Hematopoietic multipotent progenitor cell treated with erythropoietin and hydrocortisone succinate and interleukin-3 and kit ligand, for 8 days (in vitro differentiated cells): ENCODE data around the gene GPR150.

Source experiments
- DNase-seq: peaks from one replicate; pipeline ENCODE4 v3.0.0-alpha.2; 2015

Gene GPR150

DNA sequence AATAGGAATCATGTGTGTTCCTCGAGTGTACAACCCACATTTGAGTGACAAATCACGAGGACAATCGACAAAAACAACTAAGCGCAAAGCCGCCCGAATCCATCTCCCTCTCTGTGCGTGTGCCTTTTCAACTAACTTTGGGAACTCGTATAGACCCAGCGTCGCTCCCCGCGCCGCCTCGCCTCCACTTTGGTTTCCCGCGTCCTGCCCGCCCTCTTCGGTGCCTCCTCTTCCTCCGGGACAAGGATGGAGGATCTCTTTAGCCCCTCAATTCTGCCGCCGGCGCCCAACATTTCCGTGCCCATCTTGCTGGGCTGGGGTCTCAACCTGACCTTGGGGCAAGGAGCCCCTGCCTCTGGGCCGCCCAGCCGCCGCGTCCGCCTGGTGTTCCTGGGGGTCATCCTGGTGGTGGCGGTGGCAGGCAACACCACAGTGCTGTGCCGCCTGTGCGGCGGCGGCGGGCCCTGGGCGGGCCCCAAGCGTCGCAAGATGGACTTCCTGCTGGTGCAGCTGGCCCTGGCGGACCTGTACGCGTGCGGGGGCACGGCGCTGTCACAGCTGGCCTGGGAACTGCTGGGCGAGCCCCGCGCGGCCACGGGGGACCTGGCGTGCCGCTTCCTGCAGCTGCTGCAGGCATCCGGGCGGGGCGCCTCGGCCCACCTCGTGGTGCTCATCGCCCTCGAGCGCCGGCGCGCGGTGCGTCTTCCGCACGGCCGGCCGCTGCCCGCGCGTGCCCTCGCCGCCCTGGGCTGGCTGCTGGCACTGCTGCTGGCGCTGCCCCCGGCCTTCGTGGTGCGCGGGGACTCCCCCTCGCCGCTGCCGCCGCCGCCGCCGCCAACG, at the start of gene GPR150:
Gene GPR150 (plus strand): TSS at position 58 of the 840 bp plus-strand sequence. CDS start 189 bp downstream, at position 247.
- DNase-seq, result peak; percentile 54

DNA sequence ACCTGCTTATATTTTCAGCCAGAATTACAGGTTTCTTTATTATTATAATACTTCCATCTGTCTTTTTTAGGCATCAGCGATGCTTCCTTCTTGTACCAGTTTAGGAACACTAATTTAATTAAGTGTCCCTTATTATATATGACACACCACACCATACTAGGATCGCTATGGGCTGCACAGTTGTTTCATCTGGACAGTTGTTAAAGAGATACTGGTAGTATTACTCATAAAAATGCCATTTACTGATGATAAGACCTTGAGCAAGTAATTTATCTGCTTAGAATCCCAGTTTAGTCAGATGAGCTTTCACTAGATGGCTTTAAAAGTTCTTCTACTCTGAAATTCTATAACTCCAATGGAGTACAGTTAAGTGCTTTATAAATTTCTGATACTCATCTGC, 47.9 kb upstream of the GPR150 start:
- no peak for DNase-seq

DNA sequence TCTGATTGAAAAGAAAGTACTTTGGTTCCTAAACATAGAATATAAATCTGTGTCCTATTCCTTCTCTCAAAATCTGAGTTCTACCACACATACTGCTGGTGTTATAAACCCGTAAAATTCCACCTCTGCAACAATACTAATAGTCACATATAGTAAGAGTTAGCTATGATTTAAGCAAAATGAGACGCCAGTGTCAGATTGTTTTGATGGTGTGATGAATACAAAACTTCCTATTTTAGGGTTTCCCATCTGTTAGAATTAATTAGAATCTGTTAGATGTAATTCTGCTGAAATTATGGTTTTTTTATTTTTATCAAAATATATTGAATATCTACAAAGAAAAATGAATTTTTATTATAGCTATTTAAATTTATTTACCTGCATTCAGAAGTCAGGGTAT, 38.3 kb upstream of the GPR150 start:
- no peak for DNase-seq

DNA sequence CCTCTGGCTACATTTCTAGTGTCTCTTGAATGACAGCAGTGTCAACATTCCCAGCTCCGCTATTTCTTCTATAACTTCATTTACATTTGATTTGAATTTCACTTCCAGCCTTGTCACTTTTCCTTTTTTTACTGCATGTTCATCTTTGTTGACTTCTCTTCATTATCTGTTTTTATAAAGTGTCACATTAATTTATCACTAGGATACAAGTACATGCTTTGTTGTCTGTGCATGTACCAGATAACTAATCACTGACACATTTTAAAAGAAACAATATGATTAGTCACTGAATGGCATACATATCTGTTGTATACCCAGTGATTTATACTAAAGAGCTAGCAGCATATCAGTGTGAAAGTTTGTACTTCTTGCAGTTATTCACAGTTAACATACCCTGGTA, 35.9 kb upstream of the GPR150 start:
- DNase-seq, result peak; percentile 61

DNA sequence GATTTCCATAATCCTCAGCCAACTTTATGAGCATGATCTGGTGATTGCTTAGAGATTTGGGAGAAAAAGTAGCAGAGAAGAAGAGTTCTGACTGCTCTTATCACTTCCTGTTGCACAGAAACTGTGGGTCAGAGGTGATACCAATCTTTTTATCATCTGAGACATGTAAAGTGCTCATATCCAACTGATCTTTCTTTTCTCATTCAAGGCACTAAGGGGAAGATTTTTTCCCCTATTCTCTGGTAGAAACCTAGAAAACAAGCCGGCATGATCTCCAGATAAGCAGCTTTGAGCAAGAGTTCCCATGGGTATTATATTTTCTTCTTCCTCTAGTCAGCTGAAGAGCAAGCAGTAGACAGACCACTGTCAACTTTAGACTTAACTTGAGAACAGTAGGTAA, 29.0 kb upstream of the GPR150 start:
- DNase-seq, result no peak

DNA sequence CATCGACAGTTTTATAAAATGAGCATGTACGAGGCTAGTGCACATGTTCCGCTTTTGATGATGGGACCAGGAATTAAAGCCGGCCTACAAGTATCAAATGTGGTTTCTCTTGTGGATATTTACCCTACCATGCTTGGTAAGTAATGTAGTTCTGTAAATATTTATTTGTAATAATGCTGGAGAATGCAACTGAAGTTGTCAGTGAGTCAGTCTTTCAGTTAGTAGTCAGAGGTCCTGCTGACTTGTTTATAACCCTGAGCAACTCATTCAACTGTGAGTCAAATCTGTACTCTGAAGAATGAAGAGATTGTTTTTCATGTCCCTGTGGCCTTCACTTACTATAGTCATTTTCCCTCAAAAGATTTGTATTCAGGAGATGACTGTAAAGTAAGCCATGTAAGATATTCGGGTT, 28.4 kb upstream of the GPR150 start:
- DNase-seq, result no peak

DNA sequence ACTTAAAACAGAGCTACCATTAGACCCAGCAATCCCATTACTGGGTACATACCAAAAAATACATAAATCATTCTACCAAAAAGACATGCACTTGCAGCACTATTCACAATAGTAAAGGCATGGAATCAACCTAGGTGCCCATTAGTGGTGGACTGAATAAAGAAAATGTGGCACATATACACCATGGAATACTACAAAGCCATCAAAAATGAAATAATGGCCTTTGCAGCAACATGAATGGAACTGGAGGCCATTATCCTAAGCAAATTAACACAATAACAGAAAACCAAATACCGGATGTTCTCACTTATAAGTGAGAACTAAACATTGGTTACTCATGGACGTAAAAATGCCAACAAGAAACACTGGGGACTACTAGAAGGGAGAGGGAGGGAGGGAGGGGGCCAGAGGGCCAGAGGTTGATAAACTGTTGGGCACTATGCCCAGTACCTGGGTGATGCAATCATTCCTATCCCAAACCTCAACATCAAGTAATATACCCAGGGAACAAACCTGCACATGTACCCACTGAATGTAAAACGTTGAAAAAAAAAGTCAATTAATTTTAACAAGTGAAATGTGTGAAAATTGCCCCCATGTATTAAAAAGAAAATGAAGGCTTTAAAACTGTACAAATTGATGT, 24.5 kb upstream of the GPR150 start:
- peak; percentile 43 for DNase-seq

DNA sequence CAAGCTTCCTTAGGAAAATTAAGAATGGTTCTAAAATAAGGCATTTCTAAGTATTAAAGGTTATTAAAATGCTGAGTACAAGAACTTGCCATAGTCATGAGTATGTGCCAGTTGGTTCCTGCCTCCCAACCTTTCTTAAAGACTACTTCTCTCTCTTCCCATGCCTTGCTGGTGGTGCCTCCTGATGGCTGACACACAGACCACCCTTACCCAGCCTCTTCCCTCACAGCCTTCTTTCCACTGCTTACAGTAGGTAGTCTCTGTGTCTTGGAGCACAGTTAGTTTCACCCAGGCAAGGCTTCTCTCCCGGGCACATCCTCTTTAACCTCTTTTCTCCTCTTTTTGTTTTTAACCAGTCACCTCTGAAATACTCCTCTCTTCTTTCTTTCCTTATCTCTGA, 20.6 kb upstream of the GPR150 start:
- no peak for DNase-seq

DNA sequence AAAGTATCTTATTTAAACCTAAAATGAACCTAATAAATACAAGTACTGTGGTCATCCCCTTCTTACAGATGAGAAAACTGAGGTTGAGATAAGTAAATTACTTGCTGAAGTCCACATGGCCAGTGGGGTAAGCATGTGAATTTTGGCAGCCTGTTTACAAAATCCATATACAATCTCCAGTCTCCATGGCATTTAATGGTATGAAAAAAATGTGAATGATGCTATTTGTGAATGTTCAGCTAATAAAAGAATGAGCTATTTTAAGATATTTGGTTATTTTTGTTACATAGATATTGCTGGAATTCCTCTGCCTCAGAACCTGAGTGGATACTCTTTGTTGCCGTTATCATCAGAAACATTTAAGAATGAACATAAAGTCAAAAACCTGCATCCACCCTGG, 19.3 kb upstream of the GPR150 start:
- no peak for DNase-seq

DNA sequence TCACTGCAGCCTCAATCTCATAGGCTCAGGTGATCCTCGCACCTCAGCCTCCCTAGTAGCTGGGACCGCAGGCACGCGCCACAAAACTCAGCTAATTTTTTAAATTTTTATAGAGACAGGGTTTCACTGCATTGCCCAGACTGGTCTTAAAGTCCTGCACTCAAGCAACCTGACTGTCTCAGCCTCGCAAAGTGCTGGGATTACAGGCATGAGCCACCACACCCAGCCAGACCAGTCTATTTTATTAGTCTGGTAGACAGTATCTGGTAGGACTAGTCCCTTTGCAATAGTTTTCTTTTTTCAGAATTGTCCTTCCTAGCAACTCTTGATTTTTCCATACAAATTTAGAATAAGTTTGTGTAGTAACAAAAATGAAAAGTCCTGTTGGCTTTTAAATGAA, 14.1 kb upstream of the GPR150 start:
- no peak for DNase-seq

DNA sequence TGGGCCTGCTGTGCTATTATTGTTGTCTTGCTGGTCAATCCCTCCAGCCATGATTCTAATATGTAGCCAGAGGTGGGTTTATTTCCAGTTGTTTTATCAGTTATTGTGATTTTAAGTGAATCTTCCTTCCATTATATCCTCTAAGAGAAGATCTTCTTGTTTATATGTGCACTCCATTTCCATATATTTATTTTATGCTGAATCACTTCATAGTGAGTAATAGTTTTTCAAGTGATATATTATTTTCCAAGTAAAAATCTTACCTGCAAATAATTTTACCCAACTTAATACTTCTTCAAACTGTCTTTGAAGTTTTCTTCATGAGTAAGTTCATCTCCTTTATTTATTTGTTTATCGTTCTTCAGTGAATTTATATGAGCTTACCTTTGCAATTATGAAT, 13.5 kb upstream of the GPR150 start:
- no peak for DNase-seq

DNA sequence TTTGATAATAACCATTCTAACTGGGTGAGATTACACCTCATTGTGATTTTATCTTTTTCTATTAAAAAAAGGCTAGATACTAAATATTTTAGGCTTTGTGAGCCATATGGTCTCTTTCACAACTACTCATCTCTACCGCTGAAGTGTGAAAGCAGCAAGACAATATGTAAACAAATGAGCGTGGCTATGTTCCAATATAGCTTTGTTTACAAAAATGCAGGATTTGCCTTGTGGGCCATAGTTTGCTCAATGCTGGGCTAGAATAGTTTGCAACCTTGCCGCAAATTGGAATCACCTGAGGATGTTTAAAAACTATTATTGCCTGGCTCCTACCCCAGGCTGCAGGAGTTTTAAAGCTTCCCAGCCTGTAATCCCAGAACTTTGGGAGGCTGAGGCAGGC, 10.2 kb upstream of the GPR150 start:
- DNase-seq, result no peak

DNA sequence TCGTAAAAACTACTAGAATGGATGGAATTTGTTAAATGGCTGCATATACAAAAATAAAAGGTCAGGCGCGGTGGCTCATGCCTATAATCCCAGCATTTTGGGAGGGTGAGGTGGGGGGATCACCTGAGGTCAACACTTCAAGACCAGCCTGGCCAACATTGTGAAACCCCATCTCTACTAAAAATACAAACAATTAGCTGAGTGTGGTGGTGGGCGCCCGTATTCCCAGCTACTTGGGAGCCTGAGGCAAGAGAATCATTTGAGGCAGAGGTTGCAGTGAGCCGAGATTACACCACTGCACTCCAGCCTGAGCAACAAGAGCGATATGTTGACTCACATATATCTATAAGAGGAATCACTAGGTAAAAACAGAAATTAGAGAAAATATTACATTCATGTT, 9.3 kb upstream of the GPR150 start:
- DNase-seq, result no peak

DNA sequence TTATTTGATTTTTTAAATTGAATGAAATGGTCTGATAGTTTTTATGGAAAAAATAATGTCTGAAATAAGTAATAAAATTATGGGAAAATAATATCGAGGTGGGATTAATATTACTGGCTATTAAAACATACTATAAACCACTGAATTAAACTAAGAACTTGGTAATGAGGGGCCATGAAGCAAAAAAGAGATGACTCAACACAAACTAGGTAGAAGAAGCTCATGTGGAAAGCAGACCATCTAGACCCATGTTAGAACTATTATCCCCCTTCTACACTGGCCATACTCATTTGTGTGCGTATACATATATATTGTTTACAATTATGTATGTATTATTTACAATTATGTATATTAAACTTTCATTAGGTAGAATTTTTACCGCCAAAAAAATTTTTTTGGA, 8.5 kb upstream of the GPR150 start:
- DNase-seq, result no peak

DNA sequence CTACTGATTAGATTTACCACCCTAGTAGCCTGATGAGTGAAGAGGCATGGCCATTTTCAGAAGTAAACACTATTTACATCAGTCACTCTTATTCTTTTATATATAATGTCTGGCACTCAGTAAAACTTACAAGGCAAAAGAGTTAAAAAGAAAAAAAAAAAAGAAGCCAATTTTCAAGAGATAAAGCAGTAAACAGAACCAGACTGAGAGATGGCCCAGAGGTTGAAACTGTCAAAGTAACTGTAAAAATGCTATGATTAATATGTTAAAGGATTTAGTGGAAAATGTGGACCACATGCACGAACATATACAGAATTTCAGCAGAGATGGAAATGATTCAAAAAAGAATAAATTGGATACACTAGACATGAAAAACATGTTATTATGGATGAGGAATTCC, 6.4 kb upstream of the GPR150 start:
- DNase-seq, result no peak

DNA sequence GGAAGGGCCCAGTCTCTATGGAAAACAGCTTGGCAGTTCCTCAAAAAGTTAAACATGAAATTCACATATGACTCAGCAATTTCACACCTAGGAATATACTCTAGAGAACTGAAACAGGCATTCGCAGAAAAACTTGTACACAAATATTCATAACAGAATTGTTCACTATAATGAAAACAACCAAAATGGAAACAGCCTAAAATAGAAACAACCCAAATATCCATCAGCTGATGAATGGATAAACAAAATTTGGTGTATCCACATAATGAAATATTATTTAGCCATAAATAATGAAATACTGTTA, 4.8 kb upstream of the GPR150 start:
- DNase-seq, result no peak

DNA sequence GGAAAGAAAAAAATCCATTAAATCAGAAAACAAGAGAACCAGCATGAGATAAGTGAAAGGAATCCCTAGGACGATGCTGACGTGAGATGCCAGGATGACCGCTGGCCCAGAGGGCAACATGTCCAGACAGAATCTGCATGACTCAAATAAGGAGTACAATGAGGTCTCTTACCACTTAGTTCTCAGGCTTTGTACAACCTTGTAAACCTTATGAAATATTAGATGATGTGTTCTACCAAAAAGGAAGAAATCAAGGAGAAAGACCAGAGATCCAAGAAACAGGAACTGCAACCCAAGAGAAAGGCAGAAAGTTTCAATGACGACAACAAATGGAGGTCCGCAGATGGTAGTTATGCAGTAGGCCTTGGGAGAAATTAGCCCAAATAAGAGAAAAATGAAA, 2.8 kb upstream of the GPR150 start:
- DNase-seq, result no peak

DNA sequence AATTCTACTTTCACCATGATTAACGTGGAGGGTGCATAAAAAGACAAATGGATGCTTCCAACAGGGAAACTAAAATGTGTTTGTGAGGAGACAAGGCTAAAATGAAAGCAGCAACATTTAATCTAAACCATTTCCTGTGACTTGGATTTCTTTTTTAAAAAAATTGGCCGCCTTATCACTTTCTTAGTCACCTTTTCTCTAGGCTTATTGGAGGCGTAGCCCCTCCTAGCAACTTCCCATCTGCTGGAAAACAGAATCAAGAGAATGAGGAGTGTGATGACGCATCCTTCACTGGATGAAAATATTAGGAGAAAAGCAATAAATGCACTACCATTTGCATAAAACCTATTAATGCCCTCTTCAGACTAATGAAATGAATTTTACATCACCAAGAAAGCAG, 791 bp upstream of the GPR150 start:
- no peak for DNase-seq

DNA sequence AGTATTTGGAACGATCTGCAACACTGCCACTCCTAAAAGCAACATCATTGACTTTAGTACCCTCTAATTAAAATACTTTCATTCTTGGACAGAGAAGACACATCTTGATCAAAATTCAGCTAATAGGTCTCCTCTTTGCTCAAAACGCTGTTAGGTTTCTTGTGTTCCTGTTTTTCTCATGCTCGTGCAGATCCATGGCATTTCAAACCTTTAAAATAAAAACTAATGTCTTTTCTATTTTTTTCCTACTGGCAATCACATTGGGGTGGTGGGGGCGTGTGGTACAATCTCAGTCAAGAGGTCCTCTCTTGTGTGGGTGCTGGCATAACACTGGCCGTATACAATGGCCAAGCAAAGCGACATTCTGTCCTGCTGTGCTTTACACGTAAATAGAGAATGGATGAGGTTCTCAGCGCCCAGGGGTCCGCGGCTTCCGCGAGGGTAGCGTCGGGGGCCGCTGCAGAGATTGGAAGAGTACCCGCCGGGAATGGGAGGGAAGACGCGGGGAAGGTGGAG, 315 bp upstream of the GPR150 start:
- DNase-seq, result peak; percentile 6

DNA sequence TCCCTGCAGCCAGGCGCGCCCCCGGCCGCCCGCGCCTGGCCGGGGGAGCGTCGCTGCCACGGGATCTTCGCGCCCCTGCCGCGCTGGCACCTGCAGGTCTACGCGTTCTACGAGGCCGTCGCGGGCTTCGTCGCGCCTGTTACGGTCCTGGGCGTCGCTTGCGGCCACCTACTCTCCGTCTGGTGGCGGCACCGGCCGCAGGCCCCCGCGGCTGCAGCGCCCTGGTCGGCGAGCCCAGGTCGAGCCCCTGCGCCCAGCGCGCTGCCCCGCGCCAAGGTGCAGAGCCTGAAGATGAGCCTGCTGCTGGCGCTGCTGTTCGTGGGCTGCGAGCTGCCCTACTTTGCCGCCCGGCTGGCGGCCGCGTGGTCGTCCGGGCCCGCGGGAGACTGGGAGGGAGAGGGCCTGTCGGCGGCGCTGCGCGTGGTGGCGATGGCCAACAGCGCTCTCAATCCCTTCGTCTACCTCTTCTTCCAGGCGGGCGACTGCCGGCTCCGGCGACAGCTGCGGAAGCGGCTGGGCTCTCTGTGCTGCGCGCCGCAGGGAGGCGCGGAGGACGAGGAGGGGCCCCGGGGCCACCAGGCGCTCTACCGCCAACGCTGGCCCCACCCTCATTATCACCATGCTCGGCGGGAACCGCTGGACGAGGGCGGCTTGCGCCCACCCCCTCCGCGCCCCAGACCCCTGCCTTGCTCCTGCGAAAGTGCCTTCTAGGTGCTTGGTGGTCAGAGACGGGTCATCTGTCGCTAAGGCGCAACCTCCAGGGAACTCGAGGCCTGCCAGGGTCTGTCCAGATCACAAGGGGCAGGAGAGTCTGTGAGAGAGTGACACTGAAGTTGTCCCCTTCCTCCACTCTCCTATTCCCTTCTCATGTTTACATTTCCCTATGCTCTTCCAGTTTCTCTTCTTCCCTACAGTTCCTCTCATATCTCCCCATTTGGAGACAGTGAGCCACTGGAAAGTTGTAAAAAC, 1.3 kb downstream of the GPR150 start:
- DNase-seq, result peak; percentile 48

DNA sequence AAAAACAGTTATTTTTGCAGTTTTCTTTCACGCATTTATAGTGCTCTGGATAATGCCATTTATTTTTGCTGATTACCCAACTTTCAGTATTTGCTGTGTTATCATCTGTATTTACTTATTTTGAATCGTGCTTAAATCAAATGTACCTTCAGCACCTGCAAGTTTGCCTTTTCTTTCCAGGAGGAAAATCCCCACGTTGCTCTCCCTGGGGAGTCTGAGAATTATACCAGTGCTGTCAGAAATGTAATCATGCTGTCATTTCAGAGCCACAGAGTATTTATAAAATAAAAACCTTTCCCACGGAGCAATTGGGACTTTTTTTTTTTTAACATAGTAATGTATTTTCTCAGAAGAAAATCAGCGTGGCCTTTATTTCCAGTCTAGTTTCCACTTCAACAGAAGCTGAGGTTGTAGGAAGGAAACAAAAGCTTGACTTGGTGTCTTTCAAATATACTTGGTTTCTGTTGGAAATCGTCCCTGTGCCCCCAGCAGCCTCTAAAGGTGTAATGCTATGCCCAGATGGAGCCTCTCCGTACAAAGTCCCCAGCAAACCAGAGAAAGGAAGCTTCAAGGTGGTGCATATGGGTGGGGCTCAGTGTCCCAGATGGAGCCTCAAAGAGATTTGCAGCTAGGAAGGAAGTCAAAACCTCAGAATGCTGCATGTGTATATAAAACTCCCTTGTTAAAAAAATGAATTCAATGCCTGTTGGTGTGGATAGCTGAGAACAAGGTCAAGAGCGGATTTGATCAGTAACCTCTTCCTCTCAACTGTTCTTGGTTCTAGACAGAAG, 2.1 kb downstream of the GPR150 start:
- DNase-seq, result no peak

DNA sequence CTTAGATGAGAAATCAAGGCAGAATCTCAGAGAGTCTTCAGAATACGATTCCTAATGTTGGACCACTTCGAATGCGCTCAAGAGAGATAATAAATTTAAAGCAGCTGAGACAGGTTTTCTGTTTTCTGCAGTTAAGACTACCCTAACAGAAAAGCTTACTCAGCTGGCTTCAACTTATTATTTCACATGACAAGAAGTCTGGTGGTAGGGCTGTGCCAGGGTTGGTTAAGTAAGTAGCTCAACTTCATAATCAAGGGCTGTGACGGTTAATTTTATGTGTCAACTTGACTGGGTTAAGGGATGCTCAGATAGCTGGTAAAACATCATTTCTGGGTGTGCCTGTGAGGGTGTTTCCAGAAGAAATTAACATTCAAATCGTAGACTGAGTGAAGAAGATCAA, 3.8 kb downstream of the GPR150 start:
- DNase-seq, result no peak

DNA sequence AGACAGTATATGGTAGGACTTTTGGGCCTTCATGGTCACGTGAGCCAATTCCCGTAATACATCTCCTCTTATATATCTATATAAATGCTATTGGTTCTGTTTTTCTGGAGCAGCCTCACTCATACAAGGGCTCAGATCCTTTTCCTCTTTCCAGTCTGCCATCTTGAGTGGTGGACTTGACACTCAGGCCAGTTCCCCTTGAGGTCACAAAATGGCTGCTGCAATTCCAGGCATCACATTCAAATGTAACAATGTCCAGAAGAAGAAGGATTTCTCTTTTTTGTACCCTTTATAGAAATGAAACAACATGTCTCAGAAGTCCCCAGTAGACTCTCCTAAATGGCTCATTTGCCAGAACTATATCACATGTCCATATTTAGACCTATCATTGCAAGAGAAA, 4.5 kb downstream of the GPR150 start:
- DNase-seq, result no peak
